Lung (tissue), 12 donors: ENCODE measurements around the gene TFF3. TPM values are rescaled to one million over a fixed set of nuclear protein-coding genes. Genes with fewer than 3 reads are reported as not detected.
"Not testable (repeated sequence)": the region's sequence is repeated elsewhere in the genome, so short reads cannot be mapped to it uniquely, and the experiment has no call there.

ENCODE experiments used
- ATAC-seq: fragments of 200-7000 bp; cut with Tn5 transposase; one replicate; pipeline ENCODE4 v1.9.1; 2020; ENCODE audit warnings: moderate number of reproducible peaks; ENCODE audit not compliant: insufficient read depth, low FRiP score
- DNase-seq, 3 donors: peaks; one replicate each; pipeline ENCODE4 v3.0.0-alpha.2; 2013 to 2017
- H3K27ac ChIP-seq, 2 donors: one replicate each; pipeline ENCODE4 v1.5.1; 2013; ENCODE audit warnings: mild to moderate bottlenecking in 2 of 2, moderate library complexity in 2 of 2, control low read depth in 1 of 2, inconsistent platforms in 1 of 2, low read depth in 1 of 2, low read length in 1 of 2
- H3K27me3 ChIP-seq, 3 donors: one replicate each; pipeline ENCODE4 v1.5.1; 2013; ENCODE audit warnings: low read length in 2 of 3; ENCODE audit not compliant: control insufficient read depth in 3 of 3, insufficient read depth in 3 of 3
- H3K36me3 ChIP-seq, 4 donors: one replicate each; pipeline ENCODE4 v1.5.1; 2013; ENCODE audit warnings: low read length in 4 of 4, mild to moderate bottlenecking in 1 of 4, moderate library complexity in 1 of 4; ENCODE audit not compliant: control insufficient read depth in 4 of 4, insufficient read depth in 4 of 4
- H3K4me1 ChIP-seq, 5 donors: one replicate each; pipeline ENCODE4 v1.5.1; 2013; ENCODE audit warnings: low read length in 5 of 5, mild to moderate bottlenecking in 2 of 5, moderate library complexity in 1 of 5; ENCODE audit not compliant: control insufficient read depth in 5 of 5, insufficient read depth in 5 of 5
- H3K4me3 ChIP-seq: one replicate; pipeline ENCODE4 v1.5.1; 2013; ENCODE audit warnings: mild to moderate bottlenecking, control low read depth, moderate library complexity
- H3K9ac ChIP-seq, 2 donors: one replicate each; pipeline ENCODE4 v1.5.1; 2013; ENCODE audit warnings: low read length in 2 of 2, control low read depth in 1 of 2; ENCODE audit not compliant: insufficient read depth in 1 of 2
- H3K9me3 ChIP-seq, 4 donors: one replicate each; pipeline ENCODE4 v1.5.1; 2013; ENCODE audit warnings: low read length in 3 of 4, mild to moderate bottlenecking in 1 of 4, moderate library complexity in 1 of 4; ENCODE audit not compliant: control insufficient read depth in 4 of 4, insufficient read depth in 3 of 4
- CTCF ChIP-seq: IDR thresholded peaks from 2 replicates; pipeline ENCODE4 v1.5.1; 2012; ENCODE audit warnings: mild to moderate bottlenecking; ENCODE audit errors: control extremely low read depth, extremely low read depth
- WGBS, 2 donors: extraction: QIAGEN DNeasy Blood & Tissue Kit; methylation state at CpG; one replicate each; pipeline ENCODE4 v1.1.7; 2013; 5-methylcytosine and 5-hydroxymethylcytosine counted together
- polyA plus RNA-seq, 2 donors: library from polyadenylated mRNA; stranded (reverse); fragments of 200-250 nt; gene quantifications; one replicate each; pipeline ENCODE4 v1.2.1, GENCODE V29; 2013
- total RNA-seq, 2 donors: library from RNA; depleted of rRNA in 1 of 2; stranded (reverse); fragments of >200 nt in 1 of 2; gene quantifications; one replicate each; pipeline ENCODE4 v1.2.1, GENCODE V29; 2014 to 2021
- donor health status: control.
- donor health status: control.
- donor health status: Bipolar disorder and iron deficiency.
- donor health status: healthy.
- donor health status: DM: yes; HTN: yes; CAD: no.

Gene TFF3
- total and polyA plus RNA-seq, 4 donors: 23.9 to 54.0 (median 34.3) TPM

DNA sequence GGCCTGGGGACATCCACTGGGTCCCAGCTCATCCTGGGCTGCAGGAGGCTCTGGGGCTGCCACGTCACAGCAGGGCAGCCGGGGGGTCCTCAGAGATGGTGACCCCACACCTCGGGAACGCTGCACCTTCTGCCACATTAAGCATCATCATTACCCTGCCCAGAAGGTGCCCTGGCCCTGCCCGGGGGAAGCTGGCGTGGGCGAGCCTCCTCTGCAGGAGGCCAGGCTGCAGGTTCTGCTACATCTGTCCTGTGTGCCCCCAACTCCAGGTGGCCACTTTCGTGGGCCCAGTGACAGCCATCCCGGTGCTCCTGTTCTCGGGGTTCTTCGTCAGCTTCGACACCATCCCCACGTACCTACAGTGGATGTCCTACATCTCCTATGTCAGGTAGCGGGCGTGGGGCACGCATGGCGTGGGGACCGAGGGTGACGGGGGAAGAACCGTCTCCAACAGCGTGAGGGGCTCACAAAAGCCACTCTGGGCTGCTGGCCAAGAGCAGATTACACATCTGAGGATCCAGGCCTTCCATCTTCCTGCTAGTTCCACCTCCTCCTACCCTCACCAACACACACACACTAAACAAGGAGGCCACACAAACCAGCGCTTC lies 20.8 kb downstream of the TFF3 start:
- Histone ChIP-seq H3K9me3 (peaks cover 0 to 4% (median 1%) of the 10 kb centered on the region in 4 donors), H3K4me1 (peaks cover 0 to under 1% (median 0%) of the 10 kb centered on the region in 5 donors), H3K36me3 (peaks cover 0 to 48% (median 9%) of the 10 kb centered on the region in 4 donors), H3K27me3 (no peaks in the 10 kb centered on the region), H3K27ac (no peak overlapping the region), H3K4me3 (no peak overlapping the region), H3K9ac (no peak overlapping the region)
- 90 to 94% methylated on average over 22 of the region's 22 CpGs for WGBS, 2 donors
- no peak for TF ChIP-seq CTCF
- ATAC-seq (no peak), DNase-seq (no peak)

DNA sequence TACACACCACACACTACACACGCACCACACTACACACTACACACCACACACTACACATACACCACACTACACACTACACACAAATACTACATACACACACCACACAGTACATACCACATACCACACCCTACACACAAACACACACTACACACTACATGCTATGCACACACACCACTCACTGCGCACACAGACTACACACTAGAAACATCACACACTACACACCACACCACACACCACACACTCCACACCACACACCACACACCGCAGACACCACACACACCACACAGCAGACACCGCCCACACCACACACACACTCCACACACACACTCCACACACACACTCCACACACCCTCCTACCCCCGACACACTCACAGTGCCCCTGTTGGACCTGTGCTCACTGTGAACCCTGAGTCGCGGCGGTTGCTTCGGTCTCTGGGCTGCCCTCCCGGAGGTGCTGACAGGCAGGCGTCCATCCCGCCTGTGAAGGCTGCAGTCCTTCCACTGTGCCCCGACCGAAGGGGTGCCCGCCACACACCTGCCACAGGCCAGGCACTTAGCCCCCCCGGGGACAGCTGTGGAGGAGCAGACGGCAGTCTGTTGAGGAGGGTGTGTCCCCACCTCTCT lies 21.4 kb downstream of the TFF3 start:
- 93 to 97% methylated on average over 16 to 17 of the region's 17 CpGs for WGBS, 2 donors
- Histone ChIP-seq H3K4me3 (no peak overlapping the region), H3K27me3 (no peaks in the 10 kb centered on the region), H3K36me3 (peaks cover 0 to 48% (median 9%) of the 10 kb centered on the region in 4 donors), H3K4me1 (no peaks in the 10 kb centered on the region), H3K9ac (no peak overlapping the region), H3K27ac (no peak overlapping the region), H3K9me3 (peaks cover 0 to 4% (median 1%) of the 10 kb centered on the region in 4 donors)
- no peak for ATAC-seq
- no peak for DNase-seq
- no peak for TF ChIP-seq CTCF

- not testable (repeated sequence) for H3K9ac ChIP-seq
Measured at GRCh38 chr21:42292563-42293142, 22.6 kb downstream of the TFF3 start.

More at GRCh38 chr21:42292563-42293142, 22.6 kb downstream of the TFF3 start:
- H3K27me3 ChIP-seq, H3K4me1 ChIP-seq, DNase-seq, H3K9me3 ChIP-seq, ATAC-seq, H3K4me3 ChIP-seq: not testable (repeated sequence)
- Histone ChIP-seq H3K27ac (peak overlapping the region in 1 of 2 donors; percentile 4), H3K36me3 (peaks cover 0 to 55% (median 9%) of the 10 kb centered on the region in 4 donors)
- WGBS, 2 donors: 96 to 97% methylated on average over 4 of the region's 4 CpGs
